GM19395 (cell line): Measurements from ENCODE around the gene ABCA6.
"Not testable (repeated sequence)": the region's sequence is repeated elsewhere in the genome, so short reads cannot be mapped to it uniquely, and the experiment has no call there.

Experiments
- ATAC-seq: cut with Tn5 transposase; IDR thresholded peaks from one replicate; pipeline ENCODE4 v1.9.1; 2021; ENCODE audit warnings: mild to moderate bottlenecking, moderate library complexity; ENCODE audit not compliant: unreplicated experiment

Gene ABCA6

GRCh38 chr17:69141431-69142174 lies at the start of gene ABCA6:
ABCA6 (minus strand) TSS chr17:69141895; CDS start chr17:69140703, 1,192 bp downstream.
- no peak for ATAC-seq

- no peak for ATAC-seq
Measured at GRCh38 chr17:69188796-69189195, 47.1 kb upstream of the ABCA6 start.

- ATAC-seq = no peak
Measured at GRCh38 chr17:69188064-69188463, 46.4 kb upstream of the ABCA6 start.

GRCh38 chr17:69187294-69187693 lies 45.6 kb upstream of the ABCA6 start:
- ATAC-seq = no peak

- ATAC-seq = no peak
Measured at GRCh38 chr17:69179227-69179952, 37.7 kb upstream of the ABCA6 start.

- no peak for ATAC-seq
Measured at GRCh38 chr17:69176457-69176795, 34.7 kb upstream of the ABCA6 start.

GRCh38 chr17:69175625-69176456 lies 34.1 kb upstream of the ABCA6 start:
- no peak for ATAC-seq

GRCh38 chr17:69175262-69175624 lies 33.5 kb upstream of the ABCA6 start:
- no peak for ATAC-seq

- no peak for ATAC-seq
Measured at GRCh38 chr17:69173118-69173517, 31.4 kb upstream of the ABCA6 start.

GRCh38 chr17:69170377-69170776 lies 28.7 kb upstream of the ABCA6 start:
- ATAC-seq = no peak

- not testable (repeated sequence) for ATAC-seq
Measured at GRCh38 chr17:69168642-69169041, 26.9 kb upstream of the ABCA6 start.

GRCh38 chr17:69166957-69167356 lies 25.3 kb upstream of the ABCA6 start:
- ATAC-seq = no peak

GRCh38 chr17:69164206-69164605 lies 22.5 kb upstream of the ABCA6 start:
- ATAC-seq = no peak

- ATAC-seq = no peak
Measured at GRCh38 chr17:69159418-69159817, 17.7 kb upstream of the ABCA6 start.

GRCh38 chr17:69154267-69154666 lies 12.6 kb upstream of the ABCA6 start:
- ATAC-seq = no peak

GRCh38 chr17:69150333-69150732 lies 8.6 kb upstream of the ABCA6 start:
- no peak for ATAC-seq

- ATAC-seq = no peak
Measured at GRCh38 chr17:69147460-69147859, 5.8 kb upstream of the ABCA6 start.

GRCh38 chr17:69144331-69145255 lies 2.9 kb upstream of the ABCA6 start:
- no peak for ATAC-seq

- ATAC-seq = no peak
Measured at GRCh38 chr17:69143683-69144231, 2.1 kb upstream of the ABCA6 start.

GRCh38 chr17:69143151-69143550 lies 1.5 kb upstream of the ABCA6 start:
- no peak for ATAC-seq
